ENCODE results near the gene FRMD6.

- TF ChIP-seq CTCF (IDR thresholded peaks at IDR 0.05; ENCODE audit: insufficient read depth, low read length) (peak; percentile 30), POLR2AphosphoS5 (IDR thresholded peaks at IDR 0.05; ENCODE audit: low read depth) (no peak), GABPA (IDR thresholded peaks at IDR 0.05; ENCODE audit: low read depth) (no peak)
These were observed 128.4 kb downstream of the FRMD6 start for GRCh38 chr14:51780006-51780692.
